NCI-H2171 (cell line): ENCODE results near the gene UGT1A6.

ENCODE experiments used
- DNase-seq: peaks from one replicate; lab custom pipeline; 2025; lab: John Stamatoyannopoulos, UW

Gene UGT1A6

GRCh38 chr2:233801357-233802131 is 108.9 kb downstream of the UGT1A6 start:
- DNase-seq, result no peak

DNA sequence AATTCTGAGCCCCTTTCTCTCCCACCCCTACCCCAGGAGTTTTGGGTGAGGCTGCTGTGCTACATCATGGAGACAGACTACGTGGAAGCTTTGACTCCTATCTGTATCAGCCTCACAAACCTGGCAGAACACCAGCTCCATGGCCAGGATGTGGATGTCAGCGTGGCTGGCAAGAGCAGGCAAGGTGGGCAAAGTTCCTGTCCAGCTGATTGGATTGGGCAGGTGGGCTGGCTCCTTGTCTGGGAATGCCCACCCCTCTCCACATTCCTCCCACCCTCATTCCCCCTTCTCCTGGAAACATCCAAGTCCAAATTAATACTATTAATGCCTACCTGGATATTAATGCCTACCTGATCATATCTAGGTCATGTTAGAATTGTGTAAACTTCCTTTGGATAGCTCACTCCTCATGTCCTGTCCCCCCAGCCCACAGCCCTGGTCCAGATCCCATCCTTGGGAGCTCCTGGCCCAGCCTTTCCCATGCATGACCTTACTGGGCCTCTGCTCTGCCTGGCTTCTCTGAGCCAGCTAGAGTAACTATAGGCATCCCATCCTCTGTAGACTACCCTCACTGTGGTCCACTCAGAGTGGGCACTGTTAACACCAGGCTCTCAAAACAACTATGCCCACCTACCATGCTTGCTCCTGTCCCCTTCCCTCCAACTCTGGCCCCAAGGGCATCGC is 109.6 kb downstream of the UGT1A6 start:
- DNase-seq, result no peak

DNA sequence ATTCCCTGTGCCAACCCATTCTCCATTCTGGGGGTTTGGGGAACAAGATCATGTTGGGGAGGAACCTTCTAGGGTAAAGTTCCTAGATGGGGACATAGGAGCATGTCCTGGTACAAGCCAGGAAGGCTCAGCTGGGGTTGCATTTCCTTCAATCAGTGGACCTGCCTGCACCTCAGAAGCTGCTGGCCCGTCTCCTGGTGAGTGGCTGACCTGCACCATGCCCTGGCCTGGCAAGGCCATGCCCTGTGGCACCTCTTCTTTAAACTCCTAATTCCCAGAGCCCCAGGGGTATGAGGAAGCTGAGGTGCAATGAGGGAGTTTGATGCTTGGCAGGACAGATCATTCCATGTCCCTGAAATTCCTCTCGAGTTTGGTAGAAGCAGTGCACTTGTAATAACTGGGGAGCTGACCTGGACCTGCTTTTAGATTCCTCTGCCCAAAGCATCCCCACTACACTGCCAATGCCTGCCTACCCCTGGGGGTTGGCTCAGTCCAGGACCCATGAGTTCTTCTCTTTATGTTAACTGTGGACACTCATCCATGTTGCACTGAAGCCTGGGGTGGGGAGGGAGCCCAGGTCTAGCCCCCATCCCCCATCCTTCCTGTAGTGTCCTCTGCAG is 110.7 kb downstream of the UGT1A6 start:
- no peak for DNase-seq

GRCh38 chr2:233803994-233804393 is 111.3 kb downstream of the UGT1A6 start:
- DNase-seq, result no peak

DNA sequence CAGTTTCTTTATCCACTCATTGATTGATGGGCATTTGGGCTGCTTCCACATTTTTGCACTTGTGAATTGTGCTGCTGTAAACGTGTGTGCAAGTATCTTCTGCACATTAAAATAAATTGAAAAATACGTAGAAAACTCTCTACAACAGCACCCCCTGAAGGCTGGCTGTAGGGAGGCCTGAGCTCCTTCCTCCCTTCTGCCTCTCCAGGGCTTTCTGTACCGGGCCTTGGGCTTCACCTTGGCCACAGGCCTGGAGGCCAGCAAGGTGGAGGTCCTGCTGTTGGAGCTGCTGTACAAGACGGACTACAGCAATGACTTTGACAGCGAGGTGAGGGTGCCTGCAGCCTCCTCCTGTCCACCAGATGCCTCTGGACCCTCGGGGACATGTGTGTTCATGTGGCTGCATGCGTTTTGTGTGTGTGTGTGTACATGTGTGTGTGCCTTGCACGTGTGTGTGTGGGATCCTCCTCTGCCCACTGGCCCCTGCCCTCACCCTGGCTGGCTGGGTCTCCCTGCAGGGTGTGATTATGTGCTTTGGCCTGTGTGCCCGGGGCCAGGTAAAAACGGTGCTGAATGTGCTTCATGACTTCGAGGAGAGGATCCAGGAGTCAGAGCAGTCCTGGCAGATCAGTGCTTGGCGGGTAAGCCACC is 114.7 kb downstream of the UGT1A6 start:
- DNase-seq, result no peak

- no peak for DNase-seq
Observed at GRCh38 chr2:233807966-233808935, 115.6 kb downstream of the UGT1A6 start.

- no peak for DNase-seq
Observed at GRCh38 chr2:233810385-233810784, 117.7 kb downstream of the UGT1A6 start.

DNA sequence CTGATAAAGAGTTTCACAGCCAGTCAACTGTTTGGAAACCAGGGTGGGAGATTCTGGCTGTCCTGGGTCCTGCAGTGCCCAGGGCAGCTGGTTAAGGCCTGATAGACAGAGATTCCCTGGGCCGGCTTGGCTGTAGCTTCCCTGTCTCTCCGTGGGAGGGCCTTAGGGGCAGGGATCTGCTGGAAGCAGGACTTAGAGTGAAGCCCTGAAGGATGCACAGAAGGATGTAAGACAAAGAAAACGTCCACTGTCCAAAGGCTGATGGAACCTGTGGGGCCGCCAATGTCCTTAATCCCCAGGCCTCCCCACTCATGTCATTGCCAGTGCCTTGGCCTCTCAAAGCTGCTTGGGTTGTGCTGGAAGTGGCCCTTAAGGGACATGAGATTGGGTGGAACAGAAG is 118.4 kb downstream of the UGT1A6 start:
- no peak for DNase-seq

GRCh38 chr2:233811732-233812131 is 119.0 kb downstream of the UGT1A6 start:
- no peak for DNase-seq

DNA sequence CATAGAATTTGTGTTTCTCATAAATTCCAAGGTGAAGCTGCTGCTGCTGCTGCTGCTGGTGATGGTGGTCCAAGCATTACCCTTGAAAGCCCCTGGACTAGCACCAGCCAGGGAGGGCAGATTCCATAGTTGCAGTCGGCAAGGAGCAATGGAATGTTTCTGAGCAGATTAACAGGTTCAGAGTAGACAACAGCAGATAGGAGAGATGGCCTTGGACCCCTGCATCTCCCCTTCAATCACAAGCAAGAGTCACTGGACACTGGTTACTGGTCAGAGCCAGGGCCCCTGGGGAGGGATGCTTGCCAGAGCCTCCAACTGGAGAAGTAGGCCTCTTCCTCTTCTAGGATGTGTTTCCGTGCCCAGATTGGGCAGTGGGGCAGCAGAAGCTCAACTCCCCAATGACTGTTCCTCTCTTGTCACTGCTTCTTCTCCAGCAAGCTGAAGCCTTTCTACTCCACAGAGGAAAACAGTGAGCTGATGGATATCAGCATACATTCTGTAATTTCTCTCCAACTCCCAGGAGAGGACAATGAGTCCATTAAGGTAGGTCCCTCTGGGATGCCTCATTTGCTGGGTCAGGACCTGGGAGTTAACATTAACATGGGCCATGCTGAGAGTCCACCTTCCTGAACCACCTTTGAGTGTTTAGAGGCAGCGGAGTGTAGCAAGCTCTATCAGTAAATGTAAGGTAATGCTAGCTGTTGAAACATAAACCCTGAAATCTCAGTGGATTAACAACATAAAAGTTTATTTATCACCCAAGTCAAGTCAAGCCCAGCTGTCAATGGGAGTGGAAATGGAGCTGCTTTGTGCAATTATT is 120.8 kb downstream of the UGT1A6 start:
- no peak for DNase-seq

- DNase-seq, result no peak
Observed at GRCh38 chr2:233814056-233814835, 121.6 kb downstream of the UGT1A6 start.

- DNase-seq, result no peak
Observed at GRCh38 chr2:233815861-233816260, 123.2 kb downstream of the UGT1A6 start.

DNA sequence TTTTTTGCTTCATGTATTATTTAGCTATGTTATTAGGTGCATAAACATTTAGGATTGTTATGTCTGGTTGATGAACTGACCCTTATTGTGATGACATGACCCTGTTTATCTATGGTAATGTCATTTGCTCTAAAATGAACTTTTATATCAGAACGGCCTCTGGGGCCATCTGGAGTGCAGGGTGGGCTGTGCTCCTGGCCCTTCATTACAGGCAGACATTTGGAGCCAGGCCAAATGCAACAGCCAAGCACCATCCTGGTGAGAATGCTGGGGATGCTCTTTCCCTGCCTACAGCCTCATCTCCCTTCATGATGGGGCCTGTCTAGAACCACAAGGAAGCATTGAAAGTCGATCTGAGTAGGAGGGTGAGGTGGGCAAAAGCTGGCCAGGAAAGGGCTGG is 123.6 kb downstream of the UGT1A6 start:
- DNase-seq, result no peak

DNA sequence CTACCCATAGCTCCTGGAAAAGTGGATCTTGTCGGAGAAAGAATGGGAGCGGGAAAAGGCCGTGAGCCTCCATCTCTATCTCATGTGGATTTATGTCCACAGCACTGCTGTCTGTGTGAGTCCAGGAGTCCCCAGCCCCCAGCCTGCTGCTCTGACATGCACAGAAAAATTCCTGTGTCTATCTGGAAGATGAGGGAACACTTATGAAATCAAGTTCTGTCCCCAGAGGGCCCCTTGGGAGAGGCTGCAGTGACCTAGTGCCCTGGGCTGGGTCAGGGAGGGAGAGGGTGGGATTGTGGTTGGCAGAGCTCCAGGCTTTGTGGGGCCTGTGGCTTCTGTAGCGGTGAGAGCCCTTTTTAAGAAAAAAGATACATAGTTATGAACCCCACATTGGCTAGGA is 124.1 kb downstream of the UGT1A6 start:
- no peak for DNase-seq

DNA sequence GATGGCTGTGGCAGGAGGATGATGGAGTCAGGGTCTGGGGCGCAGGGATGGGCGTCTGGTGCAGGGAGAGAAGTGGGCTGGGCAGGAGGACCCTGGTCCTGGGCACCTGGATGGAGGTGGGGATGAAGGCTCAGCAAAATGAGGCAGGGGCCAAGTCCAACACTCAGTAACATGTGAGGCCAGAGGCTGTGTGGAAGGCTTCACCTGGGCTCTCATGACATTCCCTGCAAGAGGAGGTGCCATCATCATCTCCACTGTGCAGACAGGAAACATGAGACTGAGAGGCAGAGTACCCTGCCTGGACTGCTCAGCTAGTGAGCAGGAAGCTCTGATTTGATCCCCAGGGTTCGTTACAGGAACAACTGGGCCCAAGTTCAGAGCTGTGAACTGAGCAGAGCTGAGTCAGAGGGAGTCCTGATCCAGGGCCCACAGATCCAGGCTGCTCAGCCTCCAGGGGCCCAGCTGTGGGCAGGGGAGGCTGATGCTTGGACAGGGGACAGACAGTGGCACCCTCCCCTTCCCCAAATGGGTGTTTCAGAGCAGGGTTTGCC is 124.7 kb downstream of the UGT1A6 start:
- DNase-seq, result no peak

DNA sequence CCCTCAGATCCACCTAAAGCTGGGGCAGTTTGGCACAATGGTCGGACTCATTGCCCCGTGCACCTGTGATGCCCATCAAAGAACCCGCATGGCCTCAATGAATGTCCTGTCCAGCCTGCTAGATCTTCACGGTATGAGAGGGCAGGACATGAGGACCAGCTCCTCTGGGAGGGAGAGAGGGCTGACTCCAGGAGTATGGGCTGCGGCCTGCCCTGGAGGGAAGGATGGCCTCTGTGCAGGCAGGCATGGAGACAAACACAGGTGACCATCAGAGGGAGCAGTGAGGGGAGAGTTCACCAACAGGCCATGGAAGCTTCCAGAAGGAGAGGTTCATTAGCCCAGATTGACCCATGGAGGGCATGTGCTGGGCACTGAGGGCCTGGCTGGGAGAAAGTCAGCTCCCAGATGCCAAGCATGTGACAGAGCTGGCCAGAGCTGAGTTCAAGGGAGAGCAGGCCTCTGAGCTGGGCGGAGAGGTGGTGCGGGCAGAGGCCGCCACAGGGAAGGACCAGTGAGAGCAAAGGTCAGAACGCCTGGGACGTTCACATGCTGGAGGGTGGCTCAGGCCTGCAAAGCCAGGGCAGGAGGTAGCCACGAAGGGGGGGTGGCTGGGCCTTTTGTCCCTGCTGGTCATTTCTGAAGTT is 125.4 kb downstream of the UGT1A6 start:
- no peak for DNase-seq

DNA sequence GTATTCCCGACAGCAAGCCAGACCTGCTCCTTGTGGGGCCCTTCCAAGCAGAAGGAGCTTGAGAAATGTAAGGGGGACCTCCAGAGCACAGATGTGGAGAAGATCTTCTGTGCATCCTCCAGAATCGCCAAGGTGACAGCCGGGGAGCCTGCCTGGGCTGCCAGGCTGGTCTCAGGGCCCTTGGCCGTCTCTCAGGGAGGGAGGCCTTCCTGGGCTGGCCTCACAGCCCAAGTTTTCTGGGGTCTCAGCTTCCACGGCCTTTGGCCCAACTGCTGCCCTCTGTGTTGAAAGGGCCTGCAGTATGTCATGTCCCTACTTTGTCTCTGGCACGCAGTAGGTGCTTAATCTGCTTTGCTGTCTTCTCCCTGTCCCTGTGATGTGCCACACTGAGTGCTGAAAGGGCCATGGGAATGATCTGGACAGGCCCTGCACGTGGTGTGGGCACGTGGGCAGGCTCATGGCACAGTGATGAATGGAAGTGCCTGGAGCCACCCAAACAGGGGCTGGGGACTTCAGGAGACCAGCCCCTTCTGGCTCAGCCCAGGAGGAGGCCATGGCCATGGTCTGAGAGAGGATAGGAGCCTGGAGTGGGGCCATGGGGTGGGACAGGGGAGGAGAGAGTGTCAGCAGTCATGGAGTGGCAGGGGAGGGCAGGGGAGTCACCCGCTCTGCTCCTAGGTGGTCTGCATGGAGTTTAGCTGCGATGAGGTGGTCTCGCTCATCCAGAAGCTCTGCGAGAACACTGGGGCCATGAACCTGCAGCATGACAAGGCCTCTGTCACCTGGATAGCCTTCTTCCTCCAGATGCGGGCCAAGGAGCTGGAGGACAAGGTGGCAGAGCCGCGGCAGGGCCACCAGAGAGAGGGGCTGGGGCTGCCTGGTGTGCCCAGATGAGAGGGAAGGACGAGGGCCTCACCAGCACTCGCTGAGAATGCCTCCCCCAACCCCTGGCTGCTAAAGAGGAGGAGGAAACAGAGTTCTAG is 126.2 kb downstream of the UGT1A6 start:
- DNase-seq, result no peak
